Osteoblast (primary cell): Measurements from ENCODE around the gene C4orf54. TPM values are rescaled to one million over a fixed set of nuclear protein-coding genes. Genes with fewer than 3 reads are reported as not detected.

Experiments
- DNase-seq: peaks from one replicate; pipeline ENCODE4 v3.0.0; 2011; ENCODE audit warnings: low spot score, mixed read lengths; ENCODE audit not compliant: insufficient read length; ENCODE audit errors: missing footprints
- H2AFZ ChIP-seq: 2 replicates; pipeline ENCODE4 v1.6.0; 2011; ENCODE audit warnings: mild to moderate bottlenecking, low read length
- H3K27ac ChIP-seq: 2 replicates; pipeline ENCODE4 v1.5.1; 2011; ENCODE audit warnings: mild to moderate bottlenecking, low read depth, low read length, moderate library complexity
- H3K27me3 ChIP-seq: 2 replicates; pipeline ENCODE4 v1.6.0; 2012; ENCODE audit warnings: mild to moderate bottlenecking, control low read depth, inconsistent platforms, low read length, moderate library complexity; ENCODE audit not compliant: insufficient read depth
- H3K36me3 ChIP-seq: 2 replicates; pipeline ENCODE4 v1.5.1; 2011; ENCODE audit warnings: mild to moderate bottlenecking, low read length, control low read depth, moderate library complexity; ENCODE audit not compliant: insufficient read depth
- H3K4me1 ChIP-seq: 2 replicates; pipeline ENCODE4 v1.5.1; 2011; ENCODE audit warnings: mild to moderate bottlenecking, low read length, control low read depth, moderate library complexity; ENCODE audit not compliant: insufficient read depth
- H3K4me2 ChIP-seq: 2 replicates; pipeline ENCODE4 v1.6.0; 2011; ENCODE audit warnings: mild to moderate bottlenecking, low read length; ENCODE audit not compliant: insufficient read depth
- H3K4me3 ChIP-seq: fragments of 200-600 bp; sonication (generic); 3 replicates; pipeline ENCODE4 v1.5.1; 2012; ENCODE audit warnings: mild to moderate bottlenecking, low read length, inconsistent platforms; ENCODE audit not compliant: insufficient read depth
- H3K79me2 ChIP-seq: 2 replicates; pipeline ENCODE4 v1.6.0; 2012; ENCODE audit warnings: mild to moderate bottlenecking, low read length, control low read depth, inconsistent platforms; ENCODE audit not compliant: insufficient read depth
- H3K9me3 ChIP-seq: 2 replicates; pipeline ENCODE4 v1.5.1; 2011; ENCODE audit warnings: low read depth, low read length, control low read depth
- H4K20me1 ChIP-seq: 2 replicates; pipeline ENCODE4 v1.6.0; 2012; ENCODE audit warnings: mild to moderate bottlenecking, low read length, control low read depth; ENCODE audit not compliant: insufficient read depth
- CTCF ChIP-seq: IDR thresholded peaks from 2 replicates; pipeline ENCODE4 v1.5.1; 2011; ENCODE audit warnings: mild to moderate bottlenecking, low read depth, low read length, moderate library complexity; ENCODE audit errors: extremely low read depth
- total RNA-seq: library from RNA; depleted of rRNA; stranded (reverse); fragments of >200 nt; gene quantifications from 2 replicates; pipeline ENCODE4 v1.2.3, GENCODE V29; 2012

The C4orf54 gene
- total RNA-seq, 1 donor = under 0.01 TPM

DNA sequence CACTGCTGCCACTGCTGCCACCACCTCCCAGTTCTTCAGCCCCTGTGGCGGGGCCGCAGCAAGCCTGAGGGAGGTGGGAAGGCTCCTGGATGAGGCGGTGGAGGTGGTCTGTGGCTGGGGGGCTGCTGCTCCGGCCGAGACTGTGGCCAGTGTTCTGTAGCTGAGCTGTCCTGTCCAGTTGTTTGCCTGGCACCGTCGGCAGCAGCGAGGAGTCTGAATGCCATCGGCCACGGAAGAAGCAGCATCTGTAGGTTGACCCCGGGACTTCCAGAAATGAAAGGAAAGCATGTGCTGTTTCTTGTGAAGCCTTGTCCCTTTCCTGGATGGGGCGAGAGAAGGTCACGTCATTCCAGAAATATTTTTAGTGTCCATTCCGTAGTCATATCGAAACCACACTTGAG, 3.3 kb downstream of the C4orf54 start:
- H3K4me2 ChIP-seq = no peak overlapping the region

DNA sequence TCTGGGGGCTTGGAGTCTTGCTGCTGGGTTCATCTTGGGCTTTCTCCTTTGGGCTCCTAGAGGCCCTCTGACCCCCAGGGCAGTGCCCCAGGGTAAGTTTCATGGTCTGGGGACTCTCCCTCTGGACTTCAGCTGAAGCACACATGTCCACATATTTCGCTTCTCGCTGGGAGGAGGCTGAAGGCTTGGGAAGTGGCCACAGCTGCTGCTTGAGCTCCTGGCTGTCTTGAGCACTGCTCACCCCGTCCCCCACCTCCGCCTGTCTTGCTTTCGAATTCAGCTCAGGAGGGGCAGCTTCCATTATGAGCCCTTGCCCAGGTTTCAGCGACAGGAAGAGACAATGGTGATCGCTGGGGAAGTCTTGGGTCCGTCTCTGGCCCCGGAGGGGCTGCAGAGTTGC, 3.7 kb downstream of the C4orf54 start:
- no peaks in the 10 kb centered on the region for H3K27me3 ChIP-seq
- H3K4me1 ChIP-seq = no peaks in the 10 kb centered on the region
- DNase-seq = peak; percentile 36
- no peak overlapping the region for H2AFZ ChIP-seq
- H3K27ac ChIP-seq = no peak overlapping the region
- H3K9me3 ChIP-seq = no peaks in the 10 kb centered on the region
- no peaks in the 10 kb centered on the region for H3K79me2 ChIP-seq
- H3K36me3 ChIP-seq = no peaks in the 10 kb centered on the region
- no peak overlapping the region for H3K4me3 ChIP-seq
- no peak overlapping the region for H3K4me2 ChIP-seq
- no peak for TF ChIP-seq CTCF
- H4K20me1 ChIP-seq = no peaks in the 10 kb centered on the region

More for the DNA sequence above, 3.3 kb downstream of the C4orf54 start:
- Histone ChIP-seq H3K4me3 (no peak overlapping the region), H2AFZ (no peak overlapping the region), H3K27ac (no peak overlapping the region), H3K36me3 (no peaks in the 10 kb centered on the region), H3K79me2 (no peaks in the 10 kb centered on the region), H3K9me3 (no peaks in the 10 kb centered on the region), H3K4me1 (no peaks in the 10 kb centered on the region), H4K20me1 (no peaks in the 10 kb centered on the region), H3K27me3 (no peaks in the 10 kb centered on the region)
- TF ChIP-seq CTCF = no peak
- no peak for DNase-seq

- Histone ChIP-seq H2AFZ (no peak overlapping the region), H3K27ac (no peak overlapping the region), H3K4me2 (no peak overlapping the region), H3K4me1 (no peaks in the 10 kb centered on the region), H3K9me3 (no peaks in the 10 kb centered on the region), H3K79me2 (no peaks in the 10 kb centered on the region), H3K4me3 (no peak overlapping the region), H4K20me1 (no peaks in the 10 kb centered on the region), H3K27me3 (no peaks in the 10 kb centered on the region), H3K36me3 (no peaks in the 10 kb centered on the region)
- peak; percentile 41 for DNase-seq
- TF ChIP-seq CTCF = no peak
These were observed 4.8 kb downstream of the C4orf54 start for GRCh38 chr4:99652596-99653436.

DNA sequence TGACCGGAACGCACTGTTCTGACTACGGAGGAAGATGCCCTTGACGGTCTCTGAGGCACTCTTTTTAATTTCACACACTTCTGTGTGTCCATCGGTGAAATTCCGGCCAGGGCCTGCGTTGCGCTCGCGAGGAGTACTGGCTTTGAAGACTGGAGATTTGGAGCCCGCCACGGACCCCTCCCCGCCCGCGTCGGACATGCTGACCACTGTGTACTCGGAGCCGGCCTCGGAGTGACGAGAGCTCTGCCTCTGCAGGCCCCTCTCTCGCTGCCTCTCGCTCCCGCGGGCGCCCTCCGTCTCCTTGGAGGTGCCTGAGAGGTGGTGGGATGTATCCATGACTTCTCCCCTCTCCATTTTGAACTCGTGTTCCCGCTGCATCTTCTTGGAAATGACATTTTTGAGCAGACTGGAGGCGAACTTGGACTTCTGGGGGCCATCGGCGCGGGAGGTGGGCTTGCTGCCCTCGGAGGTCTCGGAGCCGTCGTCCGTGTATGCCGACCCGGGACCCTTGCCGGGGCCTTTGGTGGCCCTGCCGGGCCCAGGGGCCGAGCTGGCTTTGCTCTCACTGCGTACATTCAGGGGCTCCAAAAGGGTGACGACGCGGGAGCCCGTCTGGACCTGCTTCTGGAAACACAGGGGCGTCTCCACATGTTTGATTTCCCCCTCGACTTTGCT, 5.7 kb downstream of the C4orf54 start:
- no peak for TF ChIP-seq CTCF

More for the DNA sequence above, 5.7 kb downstream of the C4orf54 start:
- H3K4me1 ChIP-seq = no peaks in the 10 kb centered on the region
- DNase-seq = no peak
- no peaks in the 10 kb centered on the region for H3K27me3 ChIP-seq
- no peak overlapping the region for H3K4me2 ChIP-seq
- H2AFZ ChIP-seq = no peak overlapping the region
- no peaks in the 10 kb centered on the region for H3K79me2 ChIP-seq
- no peak overlapping the region for H3K4me3 ChIP-seq
- H3K9me3 ChIP-seq = no peaks in the 10 kb centered on the region
- no peak overlapping the region for H3K27ac ChIP-seq
- no peaks in the 10 kb centered on the region for H3K36me3 ChIP-seq
- H4K20me1 ChIP-seq = no peaks in the 10 kb centered on the region
